ENCODE results near the gene EPB41L2. TPM values are rescaled to one million over a fixed set of nuclear protein-coding genes. Genes with fewer than 3 reads are reported as not detected.

EPB41L2 gene
- total RNA-seq, 1 donor from 2014 or later, result 61.8 TPM

GRCh38 chr6:130985115-130985514 lies 77.9 kb downstream of the EPB41L2 start:
- H3K4me3 Mint-ChIP-seq, result no peak overlapping the region
- Histone ChIP-seq H3K9me3 (ENCODE audit: low read depth) (no peaks in the 10 kb centered on the region), H3F3A (ENCODE audit: low read depth) (no peaks in the 10 kb centered on the region), H3K27ac (no peak overlapping the region), H3K4me1 (peaks cover 9% of the 10 kb centered on the region), H4K20me1 (ENCODE audit: low read depth) (no peaks in the 10 kb centered on the region), H3K9ac (no peak overlapping the region), H3K4me3 (no peak overlapping the region), H2AFZ (replicated peaks) (no peak overlapping the region), H3K4me2 (no peak overlapping the region), H3K36me3 (no peaks in the 10 kb centered on the region), H3K79me2 (ENCODE audit: low read depth) (peaks cover 24% of the 10 kb centered on the region), H3K27me3 (no peaks in the 10 kb centered on the region)
- H3K36me3 Mint-ChIP-seq, result peaks cover 10% of the 10 kb centered on the region
- DNase-seq (ENCODE audit: low spot score), result no peak
- peaks cover 2% of the 10 kb centered on the region for H3K4me1 Mint-ChIP-seq
- H3K27me3 Mint-ChIP-seq (ENCODE audit: insufficient read depth, low read depth), result peaks cover 3% of the 10 kb centered on the region
- TF ChIP-seq EZH2 (IDR thresholded peaks at IDR 0.05), result no peak
- no peak for TF ChIP-seq EZH2phosphoT487 (IDR thresholded peaks at IDR 0.05)
- no peak for TF ChIP-seq CTCF (IDR thresholded peaks at IDR 0.05)
- peaks cover 22% of the 10 kb centered on the region for H3K9me3 Mint-ChIP-seq
- no peak overlapping the region for H3K27ac Mint-ChIP-seq

GRCh38 chr6:130982941-130983456 lies 80.0 kb downstream of the EPB41L2 start:
- H3K4me2 ChIP-seq, result no peak overlapping the region

GRCh38 chr6:130982135-130982534 lies 80.9 kb downstream of the EPB41L2 start:
- Histone ChIP-seq H3F3A (ENCODE audit: low read depth) (no peaks in the 10 kb centered on the region), H3K79me2 (ENCODE audit: low read depth) (peaks cover 19% of the 10 kb centered on the region)
- TF ChIP-seq EZH2 (IDR thresholded peaks at IDR 0.05) (no peak), EZH2phosphoT487 (IDR thresholded peaks at IDR 0.05) (no peak), CTCF (IDR thresholded peaks at IDR 0.05) (no peak)

More at GRCh38 chr6:130982941-130983456, 80.0 kb downstream of the EPB41L2 start:
- H3K9ac ChIP-seq, result no peak overlapping the region
- H3K36me3 ChIP-seq, result no peaks in the 10 kb centered on the region
- no peaks in the 10 kb centered on the region for H3F3A ChIP-seq (ENCODE audit: low read depth)
- Mint-ChIP-seq H3K27me3 (ENCODE audit: insufficient read depth, low read depth) (peaks cover 3% of the 10 kb centered on the region), H3K4me3 (no peak overlapping the region), H3K27ac (no peak overlapping the region), H3K9me3 (peaks cover 22% of the 10 kb centered on the region), H3K4me1 (peaks cover 14% of the 10 kb centered on the region), H3K36me3 (peaks cover 8% of the 10 kb centered on the region)
- H4K20me1 ChIP-seq (ENCODE audit: low read depth), result no peaks in the 10 kb centered on the region
- no peak for TF ChIP-seq EZH2phosphoT487 (IDR thresholded peaks at IDR 0.05)
- TF ChIP-seq CTCF (IDR thresholded peaks at IDR 0.05), result no peak
- no peak for TF ChIP-seq EZH2 (IDR thresholded peaks at IDR 0.05)
- peaks cover 10% of the 10 kb centered on the region for H3K4me1 ChIP-seq
- H3K4me3 ChIP-seq, result no peak overlapping the region
- H2AFZ ChIP-seq (replicated peaks), result no peak overlapping the region
- H3K27me3 ChIP-seq, result no peaks in the 10 kb centered on the region
- DNase-seq (ENCODE audit: low spot score), result no peak
- H3K79me2 ChIP-seq (ENCODE audit: low read depth), result peaks cover 21% of the 10 kb centered on the region
- H3K27ac ChIP-seq, result no peak overlapping the region
- H3K9me3 ChIP-seq (ENCODE audit: low read depth), result no peaks in the 10 kb centered on the region

More at GRCh38 chr6:130982135-130982534, 80.9 kb downstream of the EPB41L2 start:
- H3K9me3 Mint-ChIP-seq, result peaks cover 22% of the 10 kb centered on the region
- peaks cover 14% of the 10 kb centered on the region for H3K4me1 Mint-ChIP-seq
- H3K36me3 Mint-ChIP-seq, result peaks cover 8% of the 10 kb centered on the region
- Histone ChIP-seq H3K27me3 (no peaks in the 10 kb centered on the region), H2AFZ (replicated peaks) (no peak overlapping the region), H3K4me3 (no peak overlapping the region), H3K9ac (no peak overlapping the region), H3K4me1 (peaks cover 10% of the 10 kb centered on the region), H3K27ac (no peak overlapping the region), H3K4me2 (no peak overlapping the region), H4K20me1 (ENCODE audit: low read depth) (no peaks in the 10 kb centered on the region), H3K36me3 (no peaks in the 10 kb centered on the region), H3K9me3 (ENCODE audit: low read depth) (no peaks in the 10 kb centered on the region)
- no peak overlapping the region for H3K27ac Mint-ChIP-seq
- H3K27me3 Mint-ChIP-seq (ENCODE audit: insufficient read depth, low read depth), result peaks cover 3% of the 10 kb centered on the region
- DNase-seq (ENCODE audit: low spot score), result no peak
- no peak overlapping the region for H3K4me3 Mint-ChIP-seq
